HG02763 (cell line): ENCODE measurements around the gene MYLK.

Experiments
- ATAC-seq: cut with Tn5 transposase; IDR thresholded peaks from one replicate; pipeline ENCODE4 v1.9.1; 2021; ENCODE audit warnings: mild to moderate bottlenecking, moderate library complexity; ENCODE audit not compliant: unreplicated experiment

The MYLK gene

GRCh38 chr3:123776071-123776782 is 107.9 kb downstream of the MYLK start:
- ATAC-seq: no peak

GRCh38 chr3:123774474-123774873 is 109.7 kb downstream of the MYLK start:
- no peak for ATAC-seq

- ATAC-seq: no peak
These were observed 110.3 kb downstream of the MYLK start for GRCh38 chr3:123773681-123774431.

GRCh38 chr3:123769356-123769743 is 114.8 kb downstream of the MYLK start:
- ATAC-seq: no peak

- ATAC-seq: no peak
These were observed 115.4 kb downstream of the MYLK start for GRCh38 chr3:123768480-123769355.

GRCh38 chr3:123767564-123768292 is 116.4 kb downstream of the MYLK start:
- ATAC-seq: no peak

GRCh38 chr3:123767009-123767372 is 117.1 kb downstream of the MYLK start:
- ATAC-seq: no peak

- ATAC-seq: no peak
These were observed 117.7 kb downstream of the MYLK start for GRCh38 chr3:123766193-123767008.

- no peak for ATAC-seq
These were observed 118.5 kb downstream of the MYLK start for GRCh38 chr3:123765475-123766128.

GRCh38 chr3:123764647-123765046 is 119.5 kb downstream of the MYLK start:
- ATAC-seq: no peak

- no peak for ATAC-seq
These were observed 121.3 kb downstream of the MYLK start for GRCh38 chr3:123762805-123763204.

- no peak for ATAC-seq
These were observed 123.3 kb downstream of the MYLK start for GRCh38 chr3:123760817-123761216.

GRCh38 chr3:123759871-123760270 is 124.3 kb downstream of the MYLK start:
- no peak for ATAC-seq

GRCh38 chr3:123759311-123759710 is 124.8 kb downstream of the MYLK start:
- ATAC-seq: no peak

- no peak for ATAC-seq
These were observed 126.0 kb downstream of the MYLK start for GRCh38 chr3:123758081-123758564.

- no peak for ATAC-seq
These were observed 126.7 kb downstream of the MYLK start for GRCh38 chr3:123757281-123757940.

GRCh38 chr3:123755501-123755900 is 128.6 kb downstream of the MYLK start:
- no peak for ATAC-seq

- ATAC-seq: no peak
These were observed 129.0 kb downstream of the MYLK start for GRCh38 chr3:123755085-123755484.

GRCh38 chr3:123753286-123753685 is 130.8 kb downstream of the MYLK start:
- ATAC-seq: no peak
